OCI-LY1 (cell line): ENCODE measurements around the gene TTBK1.

Experiments
- H2AFZ ChIP-seq: fragments of 200-600 bp; sonication (generic), shearing (Covaris generic); 2 replicates; pipeline ENCODE4 v1.6.0; 2014; ENCODE audit warnings: antibody characterized with exemption, mild to moderate bottlenecking, low read length
- H3F3A ChIP-seq: fragments of 200-600 bp; sonication (generic), shearing (Covaris generic); 2 replicates; pipeline ENCODE4 v1.6.0; 2014; ENCODE audit warnings: mild to moderate bottlenecking, antibody characterized with exemption, low read length, moderate library complexity; ENCODE audit not compliant: insufficient read depth
- H3K27ac ChIP-seq: fragments of 200-600 bp; sonication (generic); 2 replicates; pipeline ENCODE4 v1.5.1; 2014; ENCODE audit warnings: low read length, mixed run types, mild to moderate bottlenecking, low read depth; ENCODE audit not compliant: poor library complexity, severe bottlenecking
- H3K27me3 ChIP-seq: fragments of 200-600 bp; sonication (generic); 2 replicates; pipeline ENCODE4 v1.6.0; 2014; ENCODE audit warnings: antibody characterized with exemption, mild to moderate bottlenecking, low read length, moderate library complexity; ENCODE audit not compliant: insufficient read depth
- H3K36me3 ChIP-seq: fragments of 200-600 bp; sonication (generic); 2 replicates; pipeline ENCODE4 v1.6.1; 2014; ENCODE audit warnings: mild to moderate bottlenecking, antibody characterized with exemption, low read length, moderate library complexity, mixed read lengths; ENCODE audit not compliant: insufficient read depth
- H3K4me1 ChIP-seq: fragments of 200-600 bp; sonication (generic); 2 replicates; pipeline ENCODE4 v1.5.1; 2014; ENCODE audit warnings: mild to moderate bottlenecking, low read length, moderate library complexity; ENCODE audit not compliant: insufficient read depth, severe bottlenecking
- H3K4me2 ChIP-seq: fragments of 200-600 bp; sonication (generic), shearing (Covaris generic); 2 replicates; pipeline ENCODE4 v1.6.1; 2014; ENCODE audit warnings: low read length
- H3K4me3 ChIP-seq: fragments of 200-600 bp; sonication (generic); 2 replicates; pipeline ENCODE4 v1.5.1; 2014; ENCODE audit warnings: low read length, low read depth, mild to moderate bottlenecking, mixed read lengths; ENCODE audit not compliant: poor library complexity, severe bottlenecking
- H3K79me2 ChIP-seq: fragments of 200-600 bp; shearing (Covaris generic); 2 replicates; pipeline ENCODE4 v1.6.1; 2016; ENCODE audit warnings: mixed run types, low read length, mixed read lengths; ENCODE audit not compliant: insufficient read depth
- H3K9ac ChIP-seq: fragments of 200-600 bp; sonication (generic), shearing (Covaris generic); 2 replicates; pipeline ENCODE4 v1.6.1; 2014; ENCODE audit warnings: mild to moderate bottlenecking, low read length, mixed read lengths
- H3K9me2 ChIP-seq: fragments of 200-600 bp; sonication (generic), shearing (Covaris generic); 2 replicates; pipeline ENCODE4 v1.6.1; 2014; ENCODE audit warnings: low read depth, mild to moderate bottlenecking, low read length, mixed read lengths
- H3K9me3 ChIP-seq: fragments of 200-600 bp; shearing (Covaris generic); 2 replicates; pipeline ENCODE4 v1.6.1; 2014; ENCODE audit warnings: low read length, mixed read lengths
- H4K20me1 ChIP-seq: fragments of 200-600 bp; sonication (generic), shearing (Covaris generic); 2 replicates; pipeline ENCODE4 v1.6.0; 2016; ENCODE audit warnings: mild to moderate bottlenecking, low read length; ENCODE audit not compliant: insufficient read depth
- CTCF ChIP-seq: fragments of 200-600 bp; sonication (generic), shearing (Covaris generic); IDR thresholded peaks from 2 replicates; pipeline ENCODE4 v1.5.1; 2017; ENCODE audit warnings: mild to moderate bottlenecking, antibody characterized with exemption, low read length, moderate library complexity, mixed read lengths
- EZH2 ChIP-seq: fragments of 200-600 bp; sonication (generic), shearing (Covaris generic); IDR thresholded peaks from 2 replicates; pipeline ENCODE4 v1.8.0; 2017; ENCODE audit warnings: borderline replicate concordance, mixed run types, mild to moderate bottlenecking, antibody characterized with exemption, low read length, moderate library complexity, mixed read lengths

The TTBK1 gene

GRCh38 chr6:43231053-43231452 lies 12.2 kb upstream of the TTBK1 start:
- Histone ChIP-seq H4K20me1 (no peaks in the 10 kb centered on the region), H3K9me3 (no peaks in the 10 kb centered on the region), H3K79me2 (no peaks in the 10 kb centered on the region), H3K4me2 (no peak overlapping the region), H3F3A (no peaks in the 10 kb centered on the region), H2AFZ (no peak overlapping the region), H3K36me3 (peaks cover 6% of the 10 kb centered on the region; the same call in 1 of the 2 replicates), H3K9ac (no peak overlapping the region), H3K9me2 (no peaks in the 10 kb centered on the region), H3K27ac (no peak overlapping the region), H3K4me3 (no peak overlapping the region), H3K27me3 (no peaks in the 10 kb centered on the region; the same call in 1 of the 2 replicates), H3K4me1 (peaks cover 19% of the 10 kb centered on the region)
- TF ChIP-seq CTCF, result no peak
- TF ChIP-seq EZH2, result no peak

GRCh38 chr6:43231735-43232450 lies 11.4 kb upstream of the TTBK1 start:
- H4K20me1 ChIP-seq, result no peaks in the 10 kb centered on the region
- H3K4me1 ChIP-seq, result peaks cover 17% of the 10 kb centered on the region
- H3K9me3 ChIP-seq, result no peaks in the 10 kb centered on the region
- H3K27ac ChIP-seq, result no peak overlapping the region
- H3K36me3 ChIP-seq, result no peaks in the 10 kb centered on the region
- H3K27me3 ChIP-seq, result no peaks in the 10 kb centered on the region; the same call in 1 of the 2 replicates
- H3K9ac ChIP-seq, result no peak overlapping the region
- TF ChIP-seq CTCF (no peak), EZH2 (no peak)
- H3F3A ChIP-seq, result no peaks in the 10 kb centered on the region
- H3K79me2 ChIP-seq, result no peaks in the 10 kb centered on the region
- H2AFZ ChIP-seq, result no peak overlapping the region
- no peaks in the 10 kb centered on the region for H3K9me2 ChIP-seq
- H3K4me2 ChIP-seq, result no peak overlapping the region
- H3K4me3 ChIP-seq, result no peak overlapping the region

- Histone ChIP-seq H3F3A (no peaks in the 10 kb centered on the region), H3K9ac (no peak overlapping the region), H3K4me1 (no peaks in the 10 kb centered on the region), H3K27ac (no peak overlapping the region), H3K9me3 (peaks cover 3% of the 10 kb centered on the region; the same call in 1 of the 2 replicates), H2AFZ (no peak overlapping the region), H3K9me2 (no peaks in the 10 kb centered on the region), H3K27me3 (no peaks in the 10 kb centered on the region; the same call in 1 of the 2 replicates), H3K79me2 (no peaks in the 10 kb centered on the region), H3K4me3 (no peak overlapping the region), H3K4me2 (no peak overlapping the region), H4K20me1 (no peaks in the 10 kb centered on the region), H3K36me3 (no peaks in the 10 kb centered on the region; the same call in 1 of the 2 replicates)
- TF ChIP-seq CTCF (no peak), EZH2 (no peak)
Measured at GRCh38 chr6:43235841-43236240, 7.4 kb upstream of the TTBK1 start.
